Activated T-helper 2 cell treated with anti-CD3 and anti-CD28 coated beads, Interferon-gamma antibody, Interleukin-2, Interleukin-4, amounts not matched to agents 10 μg/mL and 5 μg/mL and 100 μg/mL, durations not matched to agents 14 hours and 24 hours and 36 hours (primary cell): ENCODE results near the gene BPIFB2. TPM values are rescaled to one million over a fixed set of nuclear protein-coding genes. Genes with fewer than 3 reads are reported as not detected.

Source experiments
- DNase-seq: peaks from one replicate; pipeline ENCODE4 v3.0.0; 2021; ENCODE audit warnings: low spot score
- H3K27ac Mint-ChIP-seq: one replicate; pipeline ENCODE4 v1.8.0; 2021; ENCODE audit warnings: mixed read lengths
- H3K27me3 Mint-ChIP-seq: one replicate; pipeline ENCODE4 v1.8.0; 2021; ENCODE audit warnings: low read depth, mixed read lengths
- H3K36me3 Mint-ChIP-seq: one replicate; pipeline ENCODE4 v1.8.0; 2021; ENCODE audit warnings: low read depth, mixed read lengths
- H3K4me1 Mint-ChIP-seq: one replicate; pipeline ENCODE4 v1.8.0; 2021; ENCODE audit warnings: low read depth, mixed read lengths
- H3K4me3 Mint-ChIP-seq: one replicate; pipeline ENCODE4 v1.8.0; 2021; ENCODE audit warnings: low read depth, mild to moderate bottlenecking, moderate library complexity, mixed read lengths
- H3K9me3 Mint-ChIP-seq: one replicate; pipeline ENCODE4 v1.8.0; 2021; ENCODE audit warnings: mixed read lengths
- intact Hi-C: fragments of 100-400 bp; cut with micrococcal nuclease; formaldehyde crosslinking; loops from one replicate; pipeline ENCODE4 v1.15.1; 2023
- total RNA-seq: library from RNA; stranded (reverse); gene quantifications from 2 replicates; pipeline ENCODE4 v1.2.3, GENCODE V29; 2022

The BPIFB2 gene
- total RNA-seq, 1 donor from 2014 or later: not detected

GRCh38 chr20:33062825-33063149, 55.3 kb downstream of the BPIFB2 start:
- H3K27ac Mint-ChIP-seq: no peak overlapping the region
- H3K4me3 Mint-ChIP-seq: no peak overlapping the region
- H3K36me3 Mint-ChIP-seq: no peaks in the 10 kb centered on the region
- H3K9me3 Mint-ChIP-seq: no peaks in the 10 kb centered on the region
- no peaks in the 10 kb centered on the region for H3K27me3 Mint-ChIP-seq
- DNase-seq: no peak
- no peaks in the 10 kb centered on the region for H3K4me1 Mint-ChIP-seq
- intact Hi-C loops: no loop called here

- intact Hi-C loops: no loop called here
These were observed 55.8 kb downstream of the BPIFB2 start for GRCh38 chr20:33063271-33063670.

GRCh38 chr20:33064572-33065287, 57.2 kb downstream of the BPIFB2 start:
- Mint-ChIP-seq H3K4me3 (no peak overlapping the region), H3K36me3 (no peaks in the 10 kb centered on the region), H3K9me3 (no peaks in the 10 kb centered on the region), H3K27ac (no peak overlapping the region), H3K27me3 (no peaks in the 10 kb centered on the region), H3K4me1 (no peaks in the 10 kb centered on the region)
- intact Hi-C loops: no loop called here
- no peak for DNase-seq

More at GRCh38 chr20:33063271-33063670, 55.8 kb downstream of the BPIFB2 start:
- DNase-seq: no peak
- Mint-ChIP-seq H3K27me3 (no peaks in the 10 kb centered on the region), H3K4me1 (no peaks in the 10 kb centered on the region), H3K4me3 (no peak overlapping the region), H3K36me3 (no peaks in the 10 kb centered on the region), H3K9me3 (no peaks in the 10 kb centered on the region), H3K27ac (no peak overlapping the region)

GRCh38 chr20:33065785-33066184, 58.3 kb downstream of the BPIFB2 start:
- DNase-seq: no peak
- no peaks in the 10 kb centered on the region for H3K27me3 Mint-ChIP-seq
- no peak overlapping the region for H3K27ac Mint-ChIP-seq
- H3K36me3 Mint-ChIP-seq: no peaks in the 10 kb centered on the region
- intact Hi-C loops: no loop called here
- no peaks in the 10 kb centered on the region for H3K4me1 Mint-ChIP-seq
- H3K4me3 Mint-ChIP-seq: no peak overlapping the region
- no peaks in the 10 kb centered on the region for H3K9me3 Mint-ChIP-seq

- intact Hi-C loops: no loop called here
- Mint-ChIP-seq H3K27ac (no peak overlapping the region), H3K27me3 (no peaks in the 10 kb centered on the region), H3K4me1 (no peaks in the 10 kb centered on the region), H3K36me3 (no peaks in the 10 kb centered on the region), H3K4me3 (no peak overlapping the region), H3K9me3 (no peaks in the 10 kb centered on the region)
- DNase-seq: no peak
These were observed 60.3 kb downstream of the BPIFB2 start for GRCh38 chr20:33067806-33068205.

- no peak for DNase-seq
- Mint-ChIP-seq H3K4me3 (no peak overlapping the region), H3K27me3 (no peaks in the 10 kb centered on the region), H3K4me1 (no peaks in the 10 kb centered on the region), H3K9me3 (no peaks in the 10 kb centered on the region), H3K27ac (no peak overlapping the region), H3K36me3 (no peaks in the 10 kb centered on the region)
- intact Hi-C loops: no loop called here
These were observed 60.9 kb downstream of the BPIFB2 start for GRCh38 chr20:33068251-33068939.

GRCh38 chr20:33069673-33070072, 62.2 kb downstream of the BPIFB2 start:
- Mint-ChIP-seq H3K4me1 (no peaks in the 10 kb centered on the region), H3K9me3 (no peaks in the 10 kb centered on the region), H3K4me3 (no peak overlapping the region), H3K36me3 (no peaks in the 10 kb centered on the region), H3K27me3 (no peaks in the 10 kb centered on the region), H3K27ac (no peak overlapping the region)
- DNase-seq: no peak
- intact Hi-C loops: no loop called here

- Mint-ChIP-seq H3K27ac (no peak overlapping the region), H3K36me3 (no peaks in the 10 kb centered on the region), H3K27me3 (no peaks in the 10 kb centered on the region), H3K9me3 (no peaks in the 10 kb centered on the region), H3K4me3 (no peak overlapping the region), H3K4me1 (no peaks in the 10 kb centered on the region)
- DNase-seq: no peak
- intact Hi-C loops: no loop called here
These were observed 62.9 kb downstream of the BPIFB2 start for GRCh38 chr20:33070111-33071053.

GRCh38 chr20:33071198-33071597, 63.7 kb downstream of the BPIFB2 start:
- Mint-ChIP-seq H3K4me3 (no peak overlapping the region), H3K27ac (no peak overlapping the region), H3K27me3 (no peaks in the 10 kb centered on the region), H3K36me3 (no peaks in the 10 kb centered on the region), H3K4me1 (no peaks in the 10 kb centered on the region), H3K9me3 (no peaks in the 10 kb centered on the region)
- no peak for DNase-seq
- intact Hi-C loops: no loop called here

- Mint-ChIP-seq H3K27ac (no peak overlapping the region), H3K36me3 (no peaks in the 10 kb centered on the region), H3K4me1 (no peaks in the 10 kb centered on the region), H3K4me3 (no peak overlapping the region), H3K27me3 (no peaks in the 10 kb centered on the region), H3K9me3 (no peaks in the 10 kb centered on the region)
- DNase-seq: no peak
- intact Hi-C loops: no loop called here
These were observed 64.9 kb downstream of the BPIFB2 start for GRCh38 chr20:33072362-33072761.

GRCh38 chr20:33072813-33073212, 65.3 kb downstream of the BPIFB2 start:
- Mint-ChIP-seq H3K4me3 (no peak overlapping the region), H3K9me3 (no peaks in the 10 kb centered on the region), H3K27me3 (no peaks in the 10 kb centered on the region), H3K4me1 (no peaks in the 10 kb centered on the region), H3K36me3 (no peaks in the 10 kb centered on the region), H3K27ac (no peak overlapping the region)
- intact Hi-C loops: no loop called here
- DNase-seq: no peak
